Stimulated activated CD4-positive, alpha-beta T cell treated with anti-CD3 and anti-CD28 coated beads, Interleukin-2, amount 100 ng/mL, for 48 hours (primary cell): Measurements from ENCODE around the gene TMEM145.

Experiments used
- DNase-seq, 2 donors: peaks; one replicate each; pipeline ENCODE4 v3.0.0-alpha.2; 2020

The TMEM145 gene

DNA sequence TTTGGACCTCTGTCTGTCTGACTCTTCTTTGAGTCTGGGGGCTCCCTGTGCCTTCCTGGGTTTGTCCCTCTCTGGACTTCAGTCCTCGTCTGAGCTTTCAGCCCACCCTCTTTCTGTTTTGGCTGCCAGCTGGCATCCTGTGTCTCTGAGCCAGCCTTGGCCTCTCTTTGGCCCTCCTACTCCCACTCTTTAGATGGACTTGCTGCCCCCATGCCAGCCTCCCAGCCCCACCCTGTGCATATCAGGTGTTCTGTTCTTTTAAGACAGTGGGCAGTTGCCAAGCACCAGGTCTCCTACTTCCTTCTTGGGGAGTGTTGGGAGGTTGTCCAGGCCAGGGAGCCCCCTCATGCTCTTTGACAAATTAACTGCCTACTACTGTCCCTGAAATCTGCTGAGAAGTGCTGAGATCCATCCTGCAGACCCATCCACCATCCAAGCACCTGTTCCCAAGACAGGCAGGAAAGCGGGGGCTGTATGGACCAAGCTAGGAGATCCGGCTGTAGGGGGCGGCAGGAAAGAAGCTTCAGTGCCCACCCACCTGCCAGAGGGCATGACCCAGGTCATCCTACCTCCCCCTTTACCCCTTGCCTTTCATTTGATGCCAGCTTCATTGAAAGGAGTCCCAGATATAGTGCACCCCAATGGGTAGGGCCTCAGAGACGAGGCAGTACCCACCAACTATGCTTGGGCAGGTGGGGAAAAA, 34.5 kb upstream of the TMEM145 start:
- DNase-seq, result no peak

- no peak for DNase-seq
Observed at GRCh38 chr19:42279155-42279901, 33.8 kb upstream of the TMEM145 start.

GRCh38 chr19:42279902-42280814, 33.0 kb upstream of the TMEM145 start:
- peak; percentile 81 to 82 for DNase-seq

DNA sequence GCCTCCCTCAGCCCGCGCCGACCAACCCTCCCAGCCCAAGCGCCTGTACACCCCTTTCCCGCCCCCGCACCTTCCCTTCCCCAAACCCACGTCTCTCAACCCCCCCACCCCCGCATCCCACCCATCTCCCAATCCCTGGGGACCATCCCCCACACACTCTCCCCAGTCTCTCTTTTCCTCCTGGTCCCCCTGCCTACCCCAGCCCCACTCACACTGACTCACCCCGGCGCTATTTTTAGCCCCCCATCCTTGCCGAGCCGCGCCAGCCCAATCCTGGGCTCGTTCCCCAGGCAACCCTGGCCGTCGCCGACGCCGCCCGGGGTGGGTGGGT, 32.3 kb upstream of the TMEM145 start:
- DNase-seq, result no peak

DNA sequence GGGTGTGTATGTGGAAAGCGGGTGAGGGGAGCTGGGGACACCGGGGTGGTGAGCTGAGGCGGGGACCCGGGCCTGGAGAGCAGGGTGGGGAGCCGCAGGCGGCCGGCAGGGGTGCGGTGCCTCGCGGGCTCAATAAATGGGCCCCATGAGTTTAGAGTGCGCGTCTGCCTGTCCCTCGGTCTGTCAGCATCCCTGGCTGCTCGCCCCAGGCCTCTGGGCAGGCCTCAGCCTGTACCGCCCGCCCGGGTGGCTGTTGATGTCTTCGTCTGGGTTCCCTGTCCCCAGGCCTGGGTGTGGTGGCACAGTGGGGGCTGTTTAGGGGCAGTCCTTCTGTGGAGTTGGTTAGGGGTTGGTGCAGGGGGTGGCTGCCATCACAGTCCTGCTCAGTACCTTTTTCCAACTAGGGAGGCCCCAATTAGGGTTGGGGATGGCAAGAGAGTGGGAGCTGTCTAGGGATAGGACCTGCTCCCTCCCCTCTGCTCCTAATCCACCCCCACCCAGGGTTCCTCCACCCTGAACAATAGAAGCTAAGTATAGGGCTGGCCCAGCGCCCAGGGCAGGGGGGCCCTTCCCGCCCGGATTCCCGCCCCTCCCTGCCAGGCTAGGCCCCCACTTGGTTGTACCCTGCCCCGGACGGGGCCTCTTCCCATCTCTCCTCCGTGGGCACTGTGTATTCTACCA, 31.8 kb upstream of the TMEM145 start:
- no peak for DNase-seq

DNA sequence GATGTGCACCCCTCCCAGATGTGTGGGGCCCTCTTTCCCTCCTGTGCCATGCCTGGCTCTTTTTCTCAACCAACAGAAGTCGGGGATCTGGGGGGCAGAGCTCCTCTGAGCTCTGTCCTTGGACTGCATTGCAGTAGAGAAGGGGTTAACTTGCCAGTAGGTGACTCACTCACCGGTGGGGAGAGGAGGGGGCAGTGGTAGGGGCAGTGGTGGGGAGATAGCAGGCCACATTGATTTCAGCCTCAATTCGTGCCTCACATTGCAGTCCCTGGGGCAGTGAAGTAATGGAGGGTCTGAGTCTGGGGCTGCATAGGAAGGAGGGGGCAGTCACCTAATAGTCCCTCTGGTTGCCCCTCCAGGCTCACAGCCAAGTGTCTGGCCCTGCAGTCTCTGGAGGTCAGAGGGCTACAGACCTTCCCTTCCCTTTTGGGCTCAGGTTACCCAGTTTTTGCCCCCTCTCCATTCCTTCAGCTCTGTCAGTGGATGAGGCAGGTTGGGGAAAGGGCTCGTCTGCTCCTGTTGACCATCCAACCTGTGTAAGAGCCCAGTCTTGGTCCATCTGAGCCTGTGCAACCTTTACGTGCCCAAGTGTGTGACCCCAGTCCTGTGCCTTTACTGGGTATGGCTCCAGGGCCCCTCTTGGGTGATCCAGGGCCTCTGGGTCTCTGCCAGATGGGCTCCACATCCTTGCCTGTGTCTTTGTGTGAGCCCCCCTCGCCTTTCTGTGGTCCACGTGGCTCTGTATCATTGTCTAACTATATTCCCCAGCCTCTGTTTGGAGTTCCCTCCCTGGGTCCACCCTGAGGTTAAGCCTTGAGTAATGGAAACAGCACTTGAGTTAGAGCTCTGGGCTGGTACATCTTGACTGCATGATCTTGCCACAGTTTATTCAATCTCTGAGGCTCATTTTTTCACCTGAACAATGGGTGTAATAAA, 31.0 kb upstream of the TMEM145 start:
- DNase-seq, result no peak

DNA sequence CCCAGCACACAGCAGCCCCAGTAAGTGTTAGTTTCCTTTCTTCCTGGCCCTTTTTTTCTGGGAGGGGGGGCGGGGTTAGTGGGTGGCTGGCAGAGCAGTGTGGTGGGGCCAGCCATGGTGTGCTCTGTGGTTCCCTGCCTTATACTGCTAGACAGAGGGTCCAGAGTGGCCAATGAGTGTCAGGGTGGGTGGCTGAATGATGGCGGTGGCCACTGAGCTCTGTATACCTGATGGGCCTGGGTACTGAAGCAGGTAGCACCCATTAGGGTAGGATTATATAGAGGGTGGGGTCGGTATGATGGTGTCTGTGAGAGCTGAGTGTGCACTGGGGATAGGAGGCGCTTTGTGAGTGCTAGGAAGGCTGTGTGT, 30.3 kb upstream of the TMEM145 start:
- DNase-seq, result no peak

- peak; percentile 92 to 94 for DNase-seq
Observed at GRCh38 chr19:42283188-42284065, 29.7 kb upstream of the TMEM145 start.

- peak; percentile 68 to 71 for DNase-seq
Observed at GRCh38 chr19:42284066-42284501, 29.0 kb upstream of the TMEM145 start.

DNA sequence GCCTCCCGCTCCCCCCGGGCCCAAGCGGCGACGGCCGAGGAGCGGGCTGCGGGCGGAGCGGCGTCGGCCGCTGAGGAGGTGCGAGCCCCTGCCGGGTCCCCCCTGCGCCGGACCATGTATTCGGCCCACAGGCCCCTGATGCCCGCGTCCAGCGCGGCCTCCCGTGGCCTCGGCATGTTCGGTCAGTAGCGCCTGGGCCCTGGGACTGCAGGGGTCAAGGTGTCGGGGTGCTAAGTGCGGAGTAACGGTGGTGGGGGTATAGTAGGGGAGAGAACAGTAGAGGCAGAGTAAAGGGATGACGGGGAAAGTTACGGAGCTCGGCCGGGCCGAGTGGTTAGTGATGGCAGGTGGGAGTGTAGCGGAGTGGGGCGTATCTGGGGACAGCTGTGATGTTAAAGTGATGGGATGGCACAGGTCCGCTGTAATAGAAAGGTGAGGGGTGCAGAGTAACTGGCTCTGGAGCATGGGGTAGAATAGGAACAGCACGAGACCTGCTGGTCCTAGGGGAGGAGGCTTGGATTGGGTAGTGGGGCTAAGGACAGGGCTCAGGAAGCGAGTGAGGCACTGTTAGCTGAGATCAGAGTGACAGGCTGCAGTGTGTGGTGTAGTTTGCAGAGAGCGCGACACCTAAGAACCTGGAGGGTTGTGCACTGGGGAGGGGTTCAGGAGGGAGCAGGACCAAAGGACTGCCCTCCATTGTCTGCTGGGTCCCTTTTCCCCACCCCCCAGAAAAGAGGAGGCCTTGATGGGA, 28.3 kb upstream of the TMEM145 start:
- no peak for DNase-seq

DNA sequence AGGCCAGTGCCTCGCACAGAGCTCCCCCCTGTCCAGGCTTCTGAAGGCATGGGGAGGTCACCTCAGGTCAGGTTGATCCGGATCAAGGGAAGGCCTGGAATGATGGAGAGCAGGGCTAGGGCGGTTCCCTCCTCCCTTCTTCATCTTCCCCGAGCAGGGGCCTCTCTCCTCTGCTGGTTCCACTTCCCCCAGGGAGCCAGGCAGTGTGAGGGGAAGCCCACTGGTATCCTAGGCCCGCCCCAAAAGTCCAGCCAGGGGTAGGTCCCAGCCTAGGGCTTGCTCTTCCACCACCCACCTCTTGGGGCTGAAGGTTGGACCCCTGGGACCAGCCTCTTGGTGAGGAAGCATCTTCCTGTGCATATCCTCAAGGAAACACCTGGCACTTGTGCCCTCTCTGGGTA, 27.6 kb upstream of the TMEM145 start:
- no peak for DNase-seq

GRCh38 chr19:42285988-42286348, 27.1 kb upstream of the TMEM145 start:
- no peak for DNase-seq

- no peak for DNase-seq
Observed at GRCh38 chr19:42286349-42287016, 26.6 kb upstream of the TMEM145 start.

- no peak for DNase-seq
Observed at GRCh38 chr19:42287017-42287826, 25.9 kb upstream of the TMEM145 start.

DNA sequence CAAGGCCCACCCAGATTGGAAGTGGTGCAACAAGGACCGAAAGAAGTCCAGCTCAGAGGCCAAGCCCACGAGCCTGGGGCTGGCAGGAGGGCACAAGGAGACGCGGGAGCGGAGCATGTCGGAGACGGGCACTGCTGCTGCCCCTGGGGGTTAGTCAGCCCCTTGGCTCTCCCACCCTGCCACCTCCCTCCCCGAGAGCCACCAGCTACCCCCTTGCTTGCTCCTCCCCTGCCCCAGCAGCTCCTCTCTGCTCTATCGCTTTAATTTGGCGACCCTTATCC, 25.3 kb upstream of the TMEM145 start:
- DNase-seq, result no peak

DNA sequence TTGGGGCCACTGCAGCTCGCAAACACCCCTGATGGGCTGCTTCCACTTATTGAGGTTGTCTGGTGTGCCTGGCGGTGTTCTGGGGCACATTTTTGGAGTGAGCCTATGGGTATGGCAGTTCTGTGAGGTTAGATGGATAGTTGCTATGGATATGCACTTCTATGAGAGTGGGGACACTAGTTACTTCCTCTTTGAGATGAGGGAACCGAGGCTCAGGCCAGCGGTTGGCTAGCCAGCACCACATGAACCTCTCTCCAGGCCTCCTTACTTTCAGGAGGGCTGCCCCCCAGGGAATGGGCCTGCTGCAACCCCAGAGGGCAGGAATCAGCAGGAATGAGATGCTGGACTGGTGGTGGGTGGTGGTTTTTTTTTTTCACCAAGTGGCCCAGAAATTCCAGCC, 24.7 kb upstream of the TMEM145 start:
- no peak for DNase-seq

DNA sequence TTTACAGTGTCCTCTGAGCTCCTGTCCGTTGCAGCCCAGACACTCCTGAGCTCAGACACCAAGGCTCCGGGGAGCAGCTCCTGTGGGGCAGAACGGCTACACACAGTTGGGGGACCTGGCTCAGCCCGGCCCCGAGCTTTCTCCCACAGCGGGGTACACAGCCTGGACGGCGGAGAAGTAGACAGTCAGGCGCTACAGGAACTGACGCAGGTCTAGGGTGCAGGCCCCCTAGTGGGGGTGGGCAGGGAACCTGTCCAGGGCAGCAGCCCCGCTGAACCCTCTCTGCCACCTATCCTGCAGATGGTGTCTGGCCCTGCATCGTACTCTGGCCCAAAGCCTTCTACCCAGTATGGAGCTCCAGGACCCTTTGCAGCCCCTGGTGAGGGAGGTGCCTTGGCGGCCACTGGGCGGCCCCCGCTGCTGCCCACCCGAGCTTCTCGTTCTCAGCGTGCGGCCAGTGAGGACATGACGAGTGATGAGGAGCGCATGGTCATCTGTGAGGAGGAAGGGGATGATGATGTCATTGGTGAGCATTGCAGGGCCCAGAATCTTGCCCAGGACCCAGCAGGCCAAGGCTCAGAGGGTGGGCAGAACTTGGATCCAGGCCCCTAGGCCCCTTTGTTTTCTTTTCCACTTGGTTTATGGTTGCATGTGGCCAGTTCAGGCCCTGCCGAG, 24.1 kb upstream of the TMEM145 start:
- no peak for DNase-seq

- no peak for DNase-seq
Observed at GRCh38 chr19:42289556-42290041, 23.5 kb upstream of the TMEM145 start.
